Mesendoderm (in vitro differentiated cells): ENCODE results near the gene KRT17.
A peak's percentile ranks its signal among the peaks of the same experiment; 100 is the strongest.

Experiments used
- DNase-seq: peaks from one replicate; pipeline ENCODE4 v3.0.0; 2013
- H2AK5ac ChIP-seq: 2 replicates; pipeline ENCODE4 v1.6.1; 2013; ENCODE audit warnings: low read length, inconsistent platforms
- H2BK120ac ChIP-seq: 2 replicates; pipeline ENCODE4 v1.6.1; 2013; ENCODE audit warnings: low read depth, mild to moderate bottlenecking, low read length, moderate library complexity, mixed read lengths
- H2BK15ac ChIP-seq: replicated peaks from 2 replicates; pipeline ENCODE4 v1.6.1; 2013; ENCODE audit warnings: low read depth, mild to moderate bottlenecking, moderate library complexity
- H2BK5ac ChIP-seq: 2 replicates; pipeline ENCODE4 v1.6.1; 2013; ENCODE audit warnings: low read length, inconsistent platforms
- H3K18ac ChIP-seq: 2 replicates; pipeline ENCODE4 v1.6.1; 2013; ENCODE audit warnings: mild to moderate bottlenecking, low read length, mixed read lengths
- H3K23ac ChIP-seq: one replicate; pipeline ENCODE4 v1.6.1; 2013; ENCODE audit warnings: low read length
- H3K27ac ChIP-seq: 2 replicates; pipeline ENCODE4 v1.5.1; 2013; ENCODE audit warnings: low read depth, mild to moderate bottlenecking, inconsistent platforms, low read length, moderate library complexity
- H3K27me3 ChIP-seq: 2 replicates; pipeline ENCODE4 v1.6.1; 2013; ENCODE audit warnings: low read length, control low read depth, mild to moderate bottlenecking, inconsistent platforms; ENCODE audit not compliant: insufficient read depth, poor library complexity
- H3K36me3 ChIP-seq: 2 replicates; pipeline ENCODE4 v1.6.1; 2013; ENCODE audit warnings: low read length, inconsistent platforms; ENCODE audit not compliant: control insufficient read depth, insufficient read depth
- H3K4ac ChIP-seq: one replicate; pipeline ENCODE4 v1.6.1; 2013; ENCODE audit warnings: low read depth, mild to moderate bottlenecking, low read length, moderate library complexity
- H3K4me1 ChIP-seq: 2 replicates; pipeline ENCODE4 v1.6.1; 2013; ENCODE audit warnings: low read depth, low read length, inconsistent platforms; ENCODE audit not compliant: control insufficient read depth
- H3K4me2 ChIP-seq: 2 replicates; pipeline ENCODE4 v1.6.1; 2013; ENCODE audit warnings: low read length
- H3K4me3 ChIP-seq: 2 replicates; pipeline ENCODE4 v1.5.1; 2013; ENCODE audit warnings: mild to moderate bottlenecking, low read length
- H3K56ac ChIP-seq: one replicate; pipeline ENCODE4 v1.6.1; 2013; ENCODE audit warnings: low read length
- H3K79me1 ChIP-seq: 2 replicates; pipeline ENCODE4 v1.6.1; 2013; ENCODE audit warnings: low read length, inconsistent platforms
- H3K79me2 ChIP-seq: 2 replicates; pipeline ENCODE4 v1.6.1; 2013; ENCODE audit warnings: mild to moderate bottlenecking, low read length; ENCODE audit not compliant: control insufficient read depth, insufficient read depth
- H3K9ac ChIP-seq: 2 replicates; pipeline ENCODE4 v1.6.1; 2013; ENCODE audit warnings: low read length, inconsistent platforms
- H4K5ac ChIP-seq: one replicate; pipeline ENCODE4 v1.6.1; 2013; ENCODE audit warnings: low read length
- H4K8ac ChIP-seq: one replicate; pipeline ENCODE4 v1.6.1; 2013; ENCODE audit warnings: low read depth, mild to moderate bottlenecking, control low read depth, low read length, moderate library complexity
- WGBS: extraction: QIAGEN DNeasy Blood & Tissue Kit; methylation state at CpG from one replicate; pipeline ENCODE4 v1.1.7; 2013; ENCODE audit warnings: low lambda C conversion rate, missing lambda C conversion rate; ENCODE audit not compliant: insufficient coverage; ENCODE audit errors: extremely low coverage; 5-methylcytosine and 5-hydroxymethylcytosine counted together

The KRT17 gene

DNA sequence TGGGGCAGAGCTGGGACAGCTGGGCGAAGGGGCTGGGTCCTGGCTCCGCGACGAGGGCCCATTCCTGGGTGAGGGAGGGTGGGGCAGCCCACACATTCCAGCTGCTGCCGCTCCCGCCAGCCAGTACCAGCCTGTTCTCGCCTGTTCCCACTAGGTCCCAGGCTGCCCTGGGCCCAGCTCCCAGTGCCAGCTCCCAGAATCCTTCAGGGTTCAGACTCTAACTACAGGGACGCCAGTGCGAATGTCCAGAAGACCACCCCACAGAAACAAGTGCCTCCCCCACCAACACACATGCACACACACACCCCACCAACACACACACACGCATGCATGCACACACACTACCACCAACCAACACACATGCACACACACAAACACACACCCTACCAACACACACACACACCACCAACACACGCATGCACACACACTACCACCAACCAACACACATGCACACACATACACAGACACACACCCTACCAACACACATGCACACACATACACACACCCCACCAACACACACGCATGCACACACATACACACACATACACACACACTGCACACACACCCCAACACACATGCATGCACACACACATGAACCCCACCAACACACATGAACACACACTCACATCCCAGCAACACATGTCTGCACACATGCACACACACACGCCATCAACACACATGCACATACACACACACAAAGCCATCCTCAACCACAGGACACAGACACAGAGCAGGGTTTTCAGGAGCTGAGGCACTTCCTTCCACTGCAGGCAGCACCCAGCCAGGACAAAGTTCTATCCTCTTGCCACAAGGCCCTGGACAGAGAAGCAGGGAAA, 27.5 kb upstream of the KRT17 start:
- H3K23ac ChIP-seq, result no peak overlapping the region
- H3K36me3 ChIP-seq, result no peaks in the 10 kb centered on the region
- no peak overlapping the region for H4K5ac ChIP-seq
- no peak overlapping the region for H3K4ac ChIP-seq
- no peak overlapping the region for H2BK5ac ChIP-seq
- no peak for DNase-seq
- no peak overlapping the region for H3K4me3 ChIP-seq
- 100% methylated on average over 1 of the region's 13 CpGs for WGBS
- H3K79me2 ChIP-seq, result no peaks in the 10 kb centered on the region
- H3K27ac ChIP-seq, result no peak overlapping the region
- H2BK120ac ChIP-seq, result no peak overlapping the region
- H3K18ac ChIP-seq, result no peak overlapping the region
- no peak overlapping the region for H2AK5ac ChIP-seq
- H3K9ac ChIP-seq, result no peak overlapping the region
- no peaks in the 10 kb centered on the region for H3K4me1 ChIP-seq
- no peaks in the 10 kb centered on the region for H3K79me1 ChIP-seq
- H3K27me3 ChIP-seq, result no peaks in the 10 kb centered on the region
- no peak overlapping the region for H3K4me2 ChIP-seq
- no peak overlapping the region for H4K8ac ChIP-seq
- H3K56ac ChIP-seq, result no peak overlapping the region
- no peak overlapping the region for H2BK15ac ChIP-seq

DNA sequence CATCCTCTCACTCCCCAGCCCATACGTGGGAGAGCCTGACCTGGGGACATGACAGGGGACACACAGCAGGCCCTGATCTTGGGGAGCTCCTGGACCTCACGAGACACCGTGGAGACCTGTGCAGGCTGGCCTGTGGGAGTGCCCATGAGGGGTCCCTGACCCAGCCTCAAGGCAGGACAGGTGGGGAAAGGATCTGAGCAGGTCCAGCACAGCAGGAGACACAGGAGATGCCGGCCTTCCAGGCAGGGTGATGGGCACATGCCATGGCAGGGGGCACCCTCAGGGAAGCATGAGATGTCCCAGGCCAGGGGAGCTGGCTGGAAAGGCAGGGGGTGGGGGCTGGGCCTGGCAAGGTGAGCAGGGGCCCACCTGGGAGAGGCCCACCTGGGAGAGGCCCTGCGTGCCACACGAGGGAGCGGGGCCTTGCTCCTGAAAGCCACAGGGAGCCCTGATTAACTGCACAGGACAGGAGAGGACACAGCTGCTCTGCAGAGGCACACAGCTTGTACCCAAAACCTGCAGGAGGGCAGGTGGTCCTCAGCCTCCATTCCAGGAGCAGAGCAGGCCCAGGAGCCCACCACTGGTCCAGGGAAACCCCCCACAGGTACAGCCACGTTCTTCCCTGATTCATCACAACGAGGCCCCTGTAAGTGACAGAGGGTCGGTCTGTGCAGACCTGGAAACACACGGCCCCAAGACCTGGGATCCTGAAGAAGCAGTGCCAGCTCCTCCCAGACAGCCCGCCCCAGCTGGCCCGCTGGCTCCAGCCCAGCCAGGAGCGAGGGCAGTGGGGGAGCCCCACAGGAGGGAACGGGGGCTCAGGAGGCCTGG, 26.6 kb upstream of the KRT17 start:
- no peaks in the 10 kb centered on the region for H3K79me2 ChIP-seq
- no peak overlapping the region for H3K18ac ChIP-seq
- H4K5ac ChIP-seq, result no peak overlapping the region
- H2BK15ac ChIP-seq, result no peak overlapping the region
- H3K27me3 ChIP-seq, result no peaks in the 10 kb centered on the region
- no peak overlapping the region for H3K4me3 ChIP-seq
- H3K36me3 ChIP-seq, result no peaks in the 10 kb centered on the region
- no peak overlapping the region for H3K23ac ChIP-seq
- H4K8ac ChIP-seq, result no peak overlapping the region
- no CpG with 5 or more reads among the region's 15 CpGs for WGBS
- DNase-seq, result no peak
- H3K4me2 ChIP-seq, result no peak overlapping the region
- H3K4ac ChIP-seq, result no peak overlapping the region
- no peak overlapping the region for H2AK5ac ChIP-seq
- no peak overlapping the region for H3K9ac ChIP-seq
- no peaks in the 10 kb centered on the region for H3K4me1 ChIP-seq
- H3K56ac ChIP-seq, result no peak overlapping the region
- H3K79me1 ChIP-seq, result no peaks in the 10 kb centered on the region
- H2BK5ac ChIP-seq, result no peak overlapping the region
- H3K27ac ChIP-seq, result no peak overlapping the region
- H2BK120ac ChIP-seq, result no peak overlapping the region

GRCh38 chr17:41649923-41650519, 25.6 kb upstream of the KRT17 start:
- WGBS, result 100% methylated on average over 2 of the region's 10 CpGs
- H3K36me3 ChIP-seq, result no peaks in the 10 kb centered on the region

DNA sequence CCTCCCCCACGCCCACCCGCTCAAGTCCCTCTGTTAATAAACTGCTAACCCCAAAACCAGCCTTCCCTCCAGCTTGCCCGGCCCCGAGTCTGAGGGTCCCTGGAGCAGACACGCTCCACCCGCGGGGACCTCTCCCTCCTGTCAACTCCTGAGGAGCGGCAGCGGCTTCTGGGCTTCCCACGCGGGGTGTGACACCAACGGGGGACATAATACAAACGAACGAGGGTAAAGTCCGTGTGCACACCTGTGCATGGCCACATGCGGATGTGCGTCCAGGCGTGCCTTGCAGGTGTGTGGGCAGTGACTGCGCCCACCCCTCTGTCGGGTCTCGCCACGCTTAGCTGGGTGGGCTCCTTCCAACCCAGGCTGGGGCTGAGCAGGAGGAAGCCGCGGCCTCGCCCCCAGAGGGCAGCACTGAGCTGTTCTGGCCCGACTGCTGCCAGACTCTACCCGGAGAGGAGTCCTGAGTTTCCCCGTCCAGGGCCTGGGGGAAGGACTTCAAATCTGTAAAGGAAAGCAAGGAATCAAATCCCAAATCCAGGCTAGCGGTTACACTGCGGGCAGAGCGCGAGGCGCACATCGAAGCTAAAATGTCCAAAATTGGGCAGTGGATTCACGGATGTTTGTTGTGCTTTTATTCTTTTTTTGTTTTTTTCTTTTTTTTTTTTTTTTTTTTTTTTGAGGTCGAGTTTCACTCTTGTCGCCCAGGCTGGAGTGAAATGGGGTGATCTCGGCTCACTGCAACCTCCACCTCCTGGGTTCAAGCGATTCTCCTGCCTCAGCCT, 24.2 kb upstream of the KRT17 start:
- no peak overlapping the region for H4K8ac ChIP-seq
- DNase-seq, result peak; percentile 88
- H3K27ac ChIP-seq, result no peak overlapping the region
- H2BK5ac ChIP-seq, result no peak overlapping the region
- peak overlapping the region; percentile 2 for H3K4me2 ChIP-seq
- H3K79me1 ChIP-seq, result no peaks in the 10 kb centered on the region
- H2AK5ac ChIP-seq, result no peak overlapping the region
- no peaks in the 10 kb centered on the region for H3K27me3 ChIP-seq
- no peak overlapping the region for H3K23ac ChIP-seq
- no peak overlapping the region for H3K4ac ChIP-seq
- H2BK15ac ChIP-seq, result no peak overlapping the region
- H3K4me3 ChIP-seq, result no peak overlapping the region
- H3K36me3 ChIP-seq, result no peaks in the 10 kb centered on the region
- no CpG with 5 or more reads among the region's 39 CpGs for WGBS
- H3K4me1 ChIP-seq, result no peaks in the 10 kb centered on the region
- H4K5ac ChIP-seq, result no peak overlapping the region
- H3K56ac ChIP-seq, result peak overlapping the region; percentile 85
- H3K9ac ChIP-seq, result peak overlapping the region; percentile 46
- H3K79me2 ChIP-seq, result no peaks in the 10 kb centered on the region
- no peak overlapping the region for H2BK120ac ChIP-seq
- H3K18ac ChIP-seq, result no peak overlapping the region

More at GRCh38 chr17:41649923-41650519, 25.6 kb upstream of the KRT17 start:
- H2BK5ac ChIP-seq, result no peak overlapping the region
- H2AK5ac ChIP-seq, result no peak overlapping the region
- H3K27me3 ChIP-seq, result no peaks in the 10 kb centered on the region
- no peak overlapping the region for H2BK120ac ChIP-seq
- no peak for DNase-seq
- no peaks in the 10 kb centered on the region for H3K79me2 ChIP-seq
- no peaks in the 10 kb centered on the region for H3K4me1 ChIP-seq
- H3K23ac ChIP-seq, result no peak overlapping the region
- H2BK15ac ChIP-seq, result no peak overlapping the region
- no peak overlapping the region for H3K4ac ChIP-seq
- no peak overlapping the region for H3K9ac ChIP-seq
- H3K4me3 ChIP-seq, result no peak overlapping the region
- no peak overlapping the region for H4K8ac ChIP-seq
- H3K56ac ChIP-seq, result no peak overlapping the region
- H3K27ac ChIP-seq, result no peak overlapping the region
- H4K5ac ChIP-seq, result no peak overlapping the region
- H3K18ac ChIP-seq, result no peak overlapping the region
- no peaks in the 10 kb centered on the region for H3K79me1 ChIP-seq
- no peak overlapping the region for H3K4me2 ChIP-seq

- peak; percentile 92 for DNase-seq
- no peak overlapping the region for H2AK5ac ChIP-seq
- peak overlapping the region; percentile 46 for H3K9ac ChIP-seq
- H3K27me3 ChIP-seq, result no peaks in the 10 kb centered on the region
- H3K27ac ChIP-seq, result no peak overlapping the region
- no peak overlapping the region for H4K5ac ChIP-seq
- no peak overlapping the region for H2BK15ac ChIP-seq
- H3K79me2 ChIP-seq, result no peaks in the 10 kb centered on the region
- peak overlapping the region; percentile 85 for H3K56ac ChIP-seq
- H3K36me3 ChIP-seq, result no peaks in the 10 kb centered on the region
- H2BK120ac ChIP-seq, result no peak overlapping the region
- whole genome bisulfite sequencing, result no CpG with 5 or more reads among the region's 22 CpGs
- no peaks in the 10 kb centered on the region for H3K79me1 ChIP-seq
- no peak overlapping the region for H2BK5ac ChIP-seq
- H4K8ac ChIP-seq, result no peak overlapping the region
- H3K4me2 ChIP-seq, result peak overlapping the region; percentile 2
- H3K4me1 ChIP-seq, result no peaks in the 10 kb centered on the region
- H3K18ac ChIP-seq, result no peak overlapping the region
- H3K23ac ChIP-seq, result no peak overlapping the region
- H3K4me3 ChIP-seq, result no peak overlapping the region
- no peak overlapping the region for H3K4ac ChIP-seq
Observed at GRCh38 chr17:41647940-41648410, 23.6 kb upstream of the KRT17 start.
